SK-N-SH (cell line): Measurements from ENCODE around the gene SYNE1. TPM values are rescaled to one million over a fixed set of nuclear protein-coding genes. Genes with fewer than 3 reads are reported as not detected.

Source experiments
- CTCF ChIA-PET: fragments of 300-600, 350-600 bp; formaldehyde crosslinking; extraction: SDS; loops from one replicate; lab custom pipeline; 2021; lab: Yijun Ruan, JAX
- POLR2A ChIA-PET: fragments of 350-600 bp; sonication (Branson Sonifier 250); formaldehyde crosslinking; extraction: SDS; loops from one replicate; lab custom pipeline; 2020; ENCODE audit warnings: antibody characterized with exemption, inconsistent platforms; lab: Yijun Ruan, JAX
- DNase-seq: peaks from one replicate; pipeline ENCODE4 v3.0.0; 2012
- H2AFZ ChIP-seq: fragments of 200-600 bp; sonication (generic); 2 replicates; pipeline ENCODE4 v1.8.1; 2016; ENCODE audit warnings: antibody characterized with exemption, mild to moderate bottlenecking, low read depth
- H3F3A ChIP-seq: fragments of 200-600 bp; sonication (generic); replicated peaks from 2 replicates; pipeline ENCODE3; 2016; ENCODE audit warnings: antibody characterized with exemption, mild to moderate bottlenecking; ENCODE audit not compliant: insufficient read depth
- H3K27ac ChIP-seq, 2 experiments: fragments of 200-500 bp in 1 of 2; fragments of 200-600 bp in 1 of 2; sonication (Bioruptor generic) in 1 of 2; sonication (generic), shearing (Covaris generic) in 1 of 2; 2 replicates each; pipeline versions ENCODE4 v1.5.1 to v1.6.1; 2014 to 2016; ENCODE audit warnings: low read depth in 2 of 2, inconsistent platforms in 1 of 2, low read length in 1 of 2, mild to moderate bottlenecking in 1 of 2, mixed read lengths in 1 of 2
- H3K27me3 ChIP-seq: fragments of 200-600 bp; sonication (generic), shearing (Covaris generic); 2 replicates; pipeline ENCODE4 v1.6.1; 2016; ENCODE audit warnings: mixed run types; ENCODE audit not compliant: insufficient read depth
- H3K36me3 ChIP-seq, 2 experiments: fragments of 200-500 bp in 1 of 2; fragments of 200-600 bp in 1 of 2; sonication (Bioruptor generic) in 1 of 2; sonication (generic) in 1 of 2; replicated peaks in 1 of 2; 2 replicates each; pipeline versions ENCODE3 to v1.5.1; 2014 to 2016; ENCODE audit warnings: low read length in 1 of 2, mild to moderate bottlenecking in 1 of 2; ENCODE audit not compliant: insufficient read depth in 2 of 2, control insufficient read depth in 1 of 2
- H3K4me1 ChIP-seq, 2 experiments: fragments of 200-500 bp in 1 of 2; fragments of 200-600 bp in 1 of 2; sonication (Bioruptor generic) in 1 of 2; sonication (generic), shearing (Covaris generic) in 1 of 2; 2 replicates each; pipeline versions ENCODE4 v1.5.1 to v1.6.1; 2014 to 2016; ENCODE audit warnings: low read depth in 1 of 2, low read length in 1 of 2, mixed run types in 1 of 2; ENCODE audit not compliant: insufficient read depth in 2 of 2, control insufficient read depth in 1 of 2
- H3K4me2 ChIP-seq: fragments of 200-600 bp; sonication (generic), shearing (Covaris generic); 2 replicates; pipeline ENCODE4 v1.6.1; 2017; ENCODE audit warnings: mixed run types
- H3K4me3 ChIP-seq, 2 experiments: fragments of 200-500 bp in 1 of 2; fragments of 200-600 bp in 1 of 2; sonication (Bioruptor generic) in 1 of 2; sonication (generic), shearing (Covaris generic) in 1 of 2; 2 replicates each; pipeline versions ENCODE4 v1.5.1 to v1.8.1; 2014 to 2016; ENCODE audit warnings: low read depth in 2 of 2, inconsistent platforms in 1 of 2, low read length in 1 of 2, mild to moderate bottlenecking in 1 of 2, mixed read lengths in 1 of 2, moderate library complexity in 1 of 2
- H3K79me2 ChIP-seq: fragments of 200-600 bp; sonication (generic); 2 replicates; pipeline ENCODE4 v1.8.1; 2017; ENCODE audit warnings: mild to moderate bottlenecking; ENCODE audit not compliant: insufficient read depth
- H3K9ac ChIP-seq: fragments of 200-600 bp; sonication (generic); 2 replicates; pipeline ENCODE4 v1.6.1; 2017; ENCODE audit warnings: mixed run types
- H3K9me2 ChIP-seq: fragments of 200-600 bp; sonication (generic); 2 replicates; pipeline ENCODE4 v1.6.1; 2017; ENCODE audit warnings: mixed run types
- H3K9me3 ChIP-seq: fragments of 200-600 bp; sonication (generic); 2 replicates; pipeline ENCODE4 v1.6.1; 2017; ENCODE audit warnings: mixed run types, mild to moderate bottlenecking, moderate library complexity
- H4K20me1 ChIP-seq: fragments of 200-600 bp; sonication (generic); 2 replicates; pipeline ENCODE4 v1.6.1; 2017; ENCODE audit warnings: mild to moderate bottlenecking, mixed run types; ENCODE audit not compliant: insufficient read depth
- CTCF ChIP-seq: fragments of 200-600 bp; sonication (generic); IDR thresholded peaks from 2 replicates; pipeline ENCODE4 v1.6.1; 2017; ENCODE audit warnings: antibody characterized with exemption, mild to moderate bottlenecking, moderate library complexity
- EP300 ChIP-seq, 2 experiments: IDR thresholded peaks; 2 replicates each; pipeline versions ENCODE4 v1.4.0 to v1.6.1; 2012; ENCODE audit warnings: borderline replicate concordance in 1 of 2, low read depth in 1 of 2, low read length in 1 of 2
- EZH2phosphoT487 ChIP-seq: fragments of 200-600 bp; sonication (generic); IDR thresholded peaks from 2 replicates; pipeline ENCODE4 v1.6.1; 2017; ENCODE audit warnings: low read depth, mixed run types, mild to moderate bottlenecking, antibody characterized with exemption, moderate library complexity, borderline replicate concordance
- FOSL2 ChIP-seq: IDR thresholded peaks from 2 replicates; pipeline ENCODE4 v1.4.0; 2012; ENCODE audit warnings: low read depth, mild to moderate bottlenecking, moderate library complexity, borderline replicate concordance
- FOXM1 ChIP-seq: IDR thresholded peaks from 2 replicates; pipeline ENCODE4 v1.4.0; 2012; ENCODE audit warnings: low read depth, mild to moderate bottlenecking
- GATA2 ChIP-seq: sonication (generic); formaldehyde crosslinking; IDR thresholded peaks from 2 replicates; pipeline ENCODE4 v1.5.0; 2020; ENCODE audit warnings: mild to moderate bottlenecking, missing genetic modification reagents
- JUND ChIP-seq: IDR thresholded peaks from 2 replicates; pipeline ENCODE4 v1.4.0; 2012
- MXI1 ChIP-seq: IDR thresholded peaks from 2 replicates; pipeline ENCODE4 v1.6.1; 2012; ENCODE audit warnings: mild to moderate bottlenecking, low read depth, low read length, improper control_type of control experiment
- POLR2AphosphoS5 ChIP-seq: IDR thresholded peaks from 2 replicates; pipeline ENCODE4 v1.6.1; 2012; ENCODE audit warnings: low read depth, low read length
- SIN3A ChIP-seq: IDR thresholded peaks from 2 replicates; pipeline ENCODE4 v1.6.1; 2012; ENCODE audit warnings: low read depth, mild to moderate bottlenecking, low read length, moderate library complexity, borderline replicate concordance
- TCF12 ChIP-seq: IDR thresholded peaks from 2 replicates; pipeline ENCODE4 v1.4.0; 2012
- TEAD4 ChIP-seq: IDR thresholded peaks from 2 replicates; pipeline ENCODE4 v1.4.0; 2012; ENCODE audit warnings: mild to moderate bottlenecking, borderline replicate concordance; ENCODE audit not compliant: insufficient read depth
- USF1 ChIP-seq: IDR thresholded peaks from 2 replicates; pipeline ENCODE4 v1.4.0; 2012; ENCODE audit warnings: low read depth, borderline replicate concordance
- WGBS: methylation state at CpG from one replicate; pipeline ENCODE4 v1.1.6; 2017; ENCODE audit warnings: low lambda C conversion rate; 5-methylcytosine and 5-hydroxymethylcytosine counted together
- polyA plus RNA-seq, 3 experiments: library from polyadenylated mRNA; depleted of rRNA; stranded (reverse); fragments of >200 nt; gene quantifications; 2 replicates each; pipeline ENCODE4 v1.2.3, GENCODE V29; 2012

The SYNE1 gene
- polyA plus RNA-seq, 1 of the 3 experiments (the other 2 are of a cell fraction), result 31.1 TPM

- no peaks in the 10 kb centered on the region for H3K79me2 ChIP-seq
- CTCF ChIA-PET, result interaction anchor here (1.0 to 1.4 kb wide), 2 partner anchors 10 to 148 kb away, joined by 3 to 5 read pairs; no protein-coding TSS in a partner anchor
- no peaks in the 10 kb centered on the region for H4K20me1 ChIP-seq
- H3K36me3 ChIP-seq, result peaks cover 36 to 39% of the 10 kb centered on the region in 2 experiments
- H3K9ac ChIP-seq, result no peak overlapping the region
- DNase-seq, result no peak
- no peak overlapping the region for H2AFZ ChIP-seq
- H3K27ac ChIP-seq, result no peak overlapping the region
- H3K4me3 ChIP-seq, result no peak overlapping the region
- no peaks in the 10 kb centered on the region for H3K9me2 ChIP-seq
- H3K4me2 ChIP-seq, result no peak overlapping the region
- POLR2A ChIA-PET, result no interaction called here
- no peak for TF ChIP-seq TEAD4
- no peak for TF ChIP-seq TCF12
- TF ChIP-seq FOXM1, result no peak
- no peak for TF ChIP-seq SIN3A
- TF ChIP-seq JUND, result no peak
- no peak for TF ChIP-seq USF1
- no peak for TF ChIP-seq FOSL2
- no peak for TF ChIP-seq MXI1
- TF ChIP-seq GATA2, result no peak
- TF ChIP-seq POLR2AphosphoS5, result no peak
- TF ChIP-seq EP300 (IDR thresholded peaks at IDR 0.05; ENCODE audit: borderline replicate concordance in 1 of 2, low read depth in 1 of 2, low read length in 1 of 2), result no peak
- TF ChIP-seq, all 33 proteins: peak for 0
- H3F3A ChIP-seq, result peaks cover 6% of the 10 kb centered on the region
- peaks cover 0 to 7% of the 10 kb centered on the region in 2 experiments; a peak in 1 of 4 replicates for H3K4me1 ChIP-seq
- H3K27me3 ChIP-seq, result no peaks in the 10 kb centered on the region
- WGBS, result 74% methylated on average over 7 of the region's 7 CpGs
- H3K9me3 ChIP-seq, result no peaks in the 10 kb centered on the region
Measured at GRCh38 chr6:152119831-152120230, 517.3 kb downstream of the SYNE1 start.

GRCh38 chr6:152118678-152119077 is 518.5 kb downstream of the SYNE1 start:
- no peaks in the 10 kb centered on the region for H3K9me2 ChIP-seq
- WGBS, result 94% methylated on average over 5 of the region's 5 CpGs
- peaks cover 35 to 36% of the 10 kb centered on the region in 2 experiments for H3K36me3 ChIP-seq
- no peak overlapping the region for H3K4me2 ChIP-seq
- POLR2A ChIA-PET, result no interaction called here
- H2AFZ ChIP-seq, result no peak overlapping the region
- peaks cover 6% of the 10 kb centered on the region for H3F3A ChIP-seq
- H3K27ac ChIP-seq, result no peak overlapping the region
- H3K27me3 ChIP-seq, result no peaks in the 10 kb centered on the region
- no peak overlapping the region for H3K9ac ChIP-seq
- no peak for DNase-seq
- no peaks in the 10 kb centered on the region for H3K79me2 ChIP-seq
- CTCF ChIA-PET, result interaction anchor here (1.0 to 3.3 kb wide), 3 partner anchors 9 to 354 kb away, joined by 3 to 14 read pairs (median 5); no protein-coding TSS in a partner anchor
- TF ChIP-seq TEAD4, result no peak
- TF ChIP-seq EP300 (IDR thresholded peaks at IDR 0.05; ENCODE audit: borderline replicate concordance in 1 of 2, low read depth in 1 of 2, low read length in 1 of 2), result no peak
- TF ChIP-seq GATA2, result no peak
- TF ChIP-seq EZH2phosphoT487, result no peak
- TF ChIP-seq CTCF, result peak; percentile 11; the same call in 1 of the 2 replicates
- no peak for TF ChIP-seq FOXM1
- H3K4me3 ChIP-seq, result no peak overlapping the region
- no peaks in the 10 kb centered on the region for H4K20me1 ChIP-seq
- peaks cover 0 to 7% of the 10 kb centered on the region in 2 experiments; a peak in 1 of 4 replicates for H3K4me1 ChIP-seq
- H3K9me3 ChIP-seq, result no peaks in the 10 kb centered on the region
